ENCODE data around the gene FER.
"Not testable (repeated sequence)": the region's sequence is repeated elsewhere in the genome, so short reads cannot be mapped to it uniquely, and the experiment has no call there.

The FER gene

GRCh38 chr5:108798513-108799265 lies 51.0 kb downstream of the FER start:
- DNase-seq (ENCODE audit: low read depth): no peak

DNA sequence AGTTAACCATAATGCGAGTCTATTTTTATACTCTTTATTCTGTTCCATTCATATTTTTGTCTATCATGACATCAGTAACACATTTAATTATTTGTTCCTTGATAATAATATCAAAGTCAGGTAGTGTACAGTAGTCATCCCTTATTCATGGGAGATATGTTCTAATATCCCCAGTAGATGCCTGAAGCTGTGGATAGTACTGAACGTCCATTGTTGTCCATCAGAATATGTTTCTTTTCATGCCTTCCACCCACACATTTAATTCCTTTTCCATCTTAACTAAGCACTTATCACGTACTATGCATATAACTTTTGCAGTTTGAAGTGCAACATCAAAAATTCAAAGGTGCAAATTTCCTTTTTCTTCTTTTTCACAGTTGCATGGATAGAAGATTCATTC lies 53.6 kb downstream of the FER start:
- DNase-seq (ENCODE audit: low read depth): no peak

DNA sequence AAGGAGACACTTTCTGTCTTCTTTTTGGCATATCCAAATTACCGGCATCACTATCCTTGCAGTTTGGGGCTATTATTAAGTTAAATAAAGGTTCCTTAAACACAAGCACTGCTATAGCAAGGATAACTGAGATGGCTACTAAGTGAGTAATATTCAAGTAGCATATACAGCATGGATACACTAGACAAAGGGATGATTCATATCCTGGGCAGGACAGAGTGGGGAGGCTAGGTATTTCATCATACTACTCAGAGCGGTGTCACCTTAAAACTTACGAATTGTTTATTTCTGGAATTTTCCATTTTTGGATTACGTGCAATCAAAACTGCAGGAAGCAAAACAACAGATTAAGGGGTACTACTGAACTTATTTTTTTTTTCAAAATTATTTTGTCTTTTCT lies 54.1 kb downstream of the FER start:
- DNase-seq (ENCODE audit: low read depth): no peak

DNA sequence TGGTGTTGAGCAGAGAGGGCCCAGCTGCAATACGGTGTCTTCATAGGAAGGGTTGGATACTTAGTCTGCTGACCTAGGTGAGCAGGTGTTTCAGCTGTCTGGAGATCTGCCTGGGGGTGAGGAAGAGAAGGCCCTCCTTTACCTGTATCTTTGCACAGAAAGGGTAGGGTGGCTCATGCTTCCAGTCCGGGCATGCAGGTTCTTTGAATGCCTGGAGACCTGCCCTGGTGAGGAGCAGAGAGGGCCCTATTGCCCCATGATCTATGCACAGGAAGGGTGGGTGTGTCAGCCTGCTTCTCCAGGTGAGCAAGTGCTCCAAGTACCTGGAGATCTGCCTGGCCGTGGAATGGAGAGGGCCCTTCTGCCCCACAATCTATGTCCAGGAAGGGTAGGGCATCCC lies 63.0 kb downstream of the FER start:
- no peak for DNase-seq (ENCODE audit: low read depth)

GRCh38 chr5:108813673-108814072 lies 66.0 kb downstream of the FER start:
- no peak for DNase-seq (ENCODE audit: low read depth)

GRCh38 chr5:108814551-108814950 lies 66.9 kb downstream of the FER start:
- DNase-seq (ENCODE audit: low read depth): no peak

DNA sequence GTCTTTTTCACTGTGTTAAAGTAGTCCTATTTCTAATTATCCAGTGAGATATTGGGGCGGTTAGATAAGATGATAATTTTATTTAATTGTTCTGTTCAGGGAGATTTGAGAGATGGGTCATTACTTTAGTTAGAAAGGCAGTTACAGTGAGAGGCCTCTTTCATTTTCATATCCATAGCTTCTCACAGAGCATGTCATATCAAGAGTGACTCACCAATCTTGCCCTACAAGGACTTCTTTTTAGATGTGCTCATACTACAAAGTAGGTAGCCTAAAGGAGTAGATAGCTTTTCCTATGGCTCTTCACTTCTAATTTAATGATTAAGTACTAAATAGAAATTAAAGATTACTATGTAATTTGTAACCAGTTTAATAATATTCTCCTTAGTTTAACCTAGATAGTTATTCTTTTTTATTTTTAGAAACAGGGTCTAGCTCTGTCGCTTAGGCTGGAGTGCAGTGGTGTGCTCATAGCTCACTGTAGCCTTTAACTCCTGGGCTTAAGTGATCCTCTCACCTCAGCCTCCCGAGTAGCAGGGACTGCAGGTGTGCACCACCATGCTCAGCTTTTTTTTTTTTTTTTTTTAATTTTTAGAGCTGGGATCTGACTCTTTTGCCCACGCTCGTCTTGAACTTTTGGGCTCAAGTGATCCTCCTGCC lies 71.0 kb downstream of the FER start:
- DNase-seq (ENCODE audit: low read depth): no peak

DNA sequence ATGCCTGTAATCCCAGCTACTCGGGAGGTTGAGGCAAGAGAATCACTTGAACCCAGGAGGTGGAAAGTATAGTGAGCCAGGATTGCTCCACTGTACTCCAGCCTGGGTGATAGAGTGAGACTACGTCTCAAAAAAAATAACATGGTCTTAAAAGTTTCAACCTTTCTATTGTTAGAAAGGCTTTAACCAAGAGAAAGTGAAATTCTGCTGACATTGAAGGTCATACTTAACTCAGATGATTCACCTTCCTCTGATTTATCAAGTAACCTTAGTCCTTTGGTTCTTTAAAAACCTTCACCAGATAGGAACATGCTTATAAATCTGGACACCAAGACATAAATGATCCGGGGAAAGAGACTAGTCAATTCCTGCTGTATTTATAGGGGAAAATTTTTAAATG lies 73.3 kb downstream of the FER start:
- DNase-seq (ENCODE audit: low read depth): no peak

GRCh38 chr5:108822211-108822947 lies 74.7 kb downstream of the FER start:
- no peak for DNase-seq (ENCODE audit: low read depth)

DNA sequence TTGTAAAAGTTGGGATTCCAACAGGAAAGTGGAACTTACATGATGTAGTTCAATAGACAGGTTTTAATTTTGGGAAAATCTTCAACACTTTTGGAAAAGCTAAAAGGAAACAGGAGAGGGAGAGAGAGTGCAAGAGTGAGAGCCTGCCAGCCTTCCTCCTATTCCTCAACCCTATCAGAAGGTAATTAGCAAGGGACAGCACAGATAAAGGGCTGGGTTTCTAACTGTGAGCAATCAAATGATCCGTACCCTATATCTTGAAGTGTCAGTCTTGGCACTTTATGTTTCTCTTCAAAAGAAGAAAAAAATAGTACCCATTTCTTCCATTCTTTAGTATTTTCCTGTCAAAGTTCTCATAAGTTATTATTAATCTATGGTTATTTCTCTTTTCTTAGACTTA lies 79.4 kb downstream of the FER start:
- no peak for DNase-seq (ENCODE audit: low read depth)

DNA sequence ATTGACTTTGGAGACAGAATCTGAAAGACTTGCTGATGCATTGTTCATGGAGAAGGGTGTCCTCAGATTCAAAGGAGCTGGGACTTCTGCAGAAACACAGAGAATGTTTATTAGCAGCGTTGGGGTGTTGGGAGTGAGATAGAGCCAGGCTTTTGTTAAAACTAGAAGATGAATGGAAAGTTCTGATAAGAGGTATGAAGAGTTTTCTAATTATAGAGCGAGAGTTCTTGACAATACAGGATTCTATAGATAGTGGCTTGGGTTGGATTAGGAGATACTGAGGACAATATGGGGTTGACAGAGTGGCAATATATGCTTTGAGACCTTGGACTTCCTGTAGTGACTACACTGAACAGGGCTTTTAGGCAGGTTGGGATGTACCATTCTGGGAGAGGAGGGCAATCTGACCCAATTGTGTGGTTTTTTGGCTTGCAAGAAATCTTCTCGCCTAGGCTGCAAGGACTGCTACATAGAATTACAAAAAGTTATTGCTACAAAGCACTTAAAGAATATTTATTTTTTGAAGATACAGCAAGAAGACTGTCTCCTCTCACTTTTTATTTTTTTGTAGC lies 83.1 kb downstream of the FER start:
- no peak for DNase-seq (ENCODE audit: low read depth)

DNA sequence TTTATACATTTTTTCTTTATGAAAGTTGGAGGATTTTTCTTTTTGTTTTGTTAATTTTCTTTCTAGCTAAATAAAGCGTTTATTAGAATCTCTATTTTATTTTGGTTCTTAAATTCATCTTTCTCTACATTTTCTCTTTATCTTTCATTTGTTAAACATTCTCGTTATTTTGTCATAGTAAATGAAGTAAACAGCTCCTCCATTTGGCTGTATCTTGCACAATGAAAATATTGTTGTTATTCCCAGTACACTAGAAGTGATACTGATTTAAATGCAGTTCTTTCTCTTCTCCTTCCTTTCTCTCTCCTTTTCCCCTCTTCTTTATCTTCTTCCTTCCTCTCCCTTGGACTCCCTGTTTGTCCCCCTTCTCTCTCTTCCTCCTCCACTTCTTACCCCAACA lies 88.8 kb downstream of the FER start:
- DNase-seq (ENCODE audit: low read depth): no peak

GRCh38 chr5:108842260-108842941 lies 94.7 kb downstream of the FER start:
- DNase-seq (ENCODE audit: low read depth): not testable (repeated sequence)

GRCh38 chr5:108851129-108851528 lies 103.4 kb downstream of the FER start:
- not testable (repeated sequence) for DNase-seq (ENCODE audit: low read depth)

DNA sequence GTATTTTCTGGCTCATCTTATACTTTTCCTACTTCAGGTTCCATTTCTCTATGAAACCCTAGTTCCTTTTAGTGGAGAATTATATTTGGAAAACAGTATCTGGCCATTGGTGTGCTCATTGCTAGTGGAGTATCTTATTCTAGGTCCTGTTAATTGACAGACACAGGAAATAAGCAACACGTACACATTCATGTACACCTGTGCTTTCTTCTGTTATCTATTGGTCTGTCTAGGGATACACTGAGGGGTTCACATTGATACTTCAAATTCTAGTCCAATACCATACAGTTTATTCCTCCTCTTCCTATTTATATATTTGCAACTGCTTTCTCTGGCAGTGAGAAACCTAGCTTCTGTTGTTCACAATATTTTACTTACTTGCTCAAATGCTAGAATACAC lies 110.2 kb downstream of the FER start:
- DNase-seq (ENCODE audit: low read depth): no peak

- no peak for DNase-seq (ENCODE audit: low read depth)
Measured at GRCh38 chr5:108858959-108859358, 111.3 kb downstream of the FER start.

DNA sequence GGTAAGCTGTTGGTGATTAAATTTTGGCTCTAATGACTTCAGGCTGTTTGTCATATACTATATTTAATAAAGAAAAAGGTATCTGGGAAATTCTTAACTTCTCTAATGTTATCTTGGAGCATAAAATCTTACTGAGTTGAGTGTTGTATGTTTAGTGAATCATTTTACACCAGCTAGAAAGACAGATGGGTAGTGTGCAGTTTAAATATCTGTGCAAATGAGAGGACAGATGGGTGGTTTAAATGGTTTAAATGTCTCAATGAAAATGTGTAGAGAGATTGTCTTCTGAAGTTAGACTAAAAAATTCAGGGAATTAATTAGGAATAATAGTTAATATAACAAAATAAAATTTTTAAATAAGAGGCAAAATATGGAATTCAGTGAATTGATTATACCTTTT lies 114.5 kb downstream of the FER start:
- no peak for DNase-seq (ENCODE audit: low read depth)

GRCh38 chr5:108866097-108866496 lies 118.4 kb downstream of the FER start:
- DNase-seq (ENCODE audit: low read depth): not testable (repeated sequence)

DNA sequence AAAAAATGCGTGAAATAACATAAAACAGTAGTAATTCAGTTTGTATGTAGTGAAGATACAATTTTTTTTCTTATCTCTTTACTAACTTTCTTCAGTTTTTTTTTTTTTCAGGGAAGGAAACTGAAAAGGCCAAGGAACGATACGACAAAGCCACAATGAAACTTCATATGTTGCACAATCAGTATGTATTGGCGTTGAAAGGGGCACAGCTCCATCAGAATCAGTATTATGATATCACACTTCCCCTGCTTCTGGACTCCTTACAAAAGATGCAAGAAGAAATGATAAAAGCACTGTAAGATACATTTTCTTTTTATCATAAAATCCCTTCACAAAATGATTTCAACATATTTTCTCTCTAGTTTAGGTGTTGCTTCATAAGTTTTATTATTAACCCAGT lies 120.0 kb downstream of the FER start:
- no peak for DNase-seq (ENCODE audit: low read depth)

GRCh38 chr5:108869066-108869465 lies 121.4 kb downstream of the FER start:
- DNase-seq (ENCODE audit: low read depth): no peak

- DNase-seq (ENCODE audit: low read depth): no peak
Measured at GRCh38 chr5:108876451-108876850, 128.8 kb downstream of the FER start.

- no peak for DNase-seq (ENCODE audit: low read depth)
Measured at GRCh38 chr5:108878756-108879155, 131.1 kb downstream of the FER start.

Data from stimulated activated CD8-positive, alpha-beta memory T cell treated with anti-CD3 and anti-CD28 coated beads, Interleukin-15, amount 100 ng/mL, for 24 hours (primary cell).